Activated CD4-positive, alpha-beta T cell treated with anti-CD3 and anti-CD28 coated beads for 4 hours (primary cell): Measurements from ENCODE around the gene ITPR2.
A peak's percentile ranks its signal among the peaks of the same experiment; 100 is the strongest.
"Not testable (repeated sequence)": the region's sequence is repeated elsewhere in the genome, so short reads cannot be mapped to it uniquely, and the experiment has no call there.

Experiments
- DNase-seq, 2 donors: peaks; one replicate each; pipeline ENCODE4 v3.0.0-alpha.2; 2020

Gene ITPR2

GRCh38 chr12:26848156-26848825 lies 15.3 kb upstream of the ITPR2 start:
- no peak for DNase-seq

- no peak for DNase-seq
Observed at GRCh38 chr12:26847431-26847830, 14.4 kb upstream of the ITPR2 start.

- no peak for DNase-seq
Observed at GRCh38 chr12:26846416-26846815, 13.4 kb upstream of the ITPR2 start.

- DNase-seq: no peak
Observed at GRCh38 chr12:26845984-26846383, 13.0 kb upstream of the ITPR2 start.

- peak; percentile 11 to 13 for DNase-seq
Observed at GRCh38 chr12:26845057-26845666, 12.2 kb upstream of the ITPR2 start.

GRCh38 chr12:26843311-26843710 lies 10.3 kb upstream of the ITPR2 start:
- DNase-seq: no peak

GRCh38 chr12:26841085-26841484 lies 8.1 kb upstream of the ITPR2 start:
- no peak for DNase-seq

GRCh38 chr12:26839512-26839911 lies 6.5 kb upstream of the ITPR2 start:
- DNase-seq: no peak

GRCh38 chr12:26838888-26839416 lies 6.0 kb upstream of the ITPR2 start:
- no peak for DNase-seq

GRCh38 chr12:26836201-26836600 lies 3.2 kb upstream of the ITPR2 start:
- DNase-seq: no peak

GRCh38 chr12:26834503-26835060 lies 1.6 kb upstream of the ITPR2 start:
- DNase-seq: not testable (repeated sequence)

- DNase-seq: peak; percentile 29 to 37
Observed at GRCh38 chr12:26833743-26834490, 923 bp upstream of the ITPR2 start.

GRCh38 chr12:26831951-26832821 lies 808 bp downstream of the ITPR2 start:
- peak; percentile 56 to 57 for DNase-seq

- no peak for DNase-seq
Observed at GRCh38 chr12:26830783-26831551, 2.0 kb downstream of the ITPR2 start.

- DNase-seq: no peak
Observed at GRCh38 chr12:26830363-26830762, 2.6 kb downstream of the ITPR2 start.

GRCh38 chr12:26828280-26829073 lies 4.5 kb downstream of the ITPR2 start:
- DNase-seq: no peak

GRCh38 chr12:26826437-26826836 lies 6.6 kb downstream of the ITPR2 start:
- DNase-seq: no peak

- no peak for DNase-seq
Observed at GRCh38 chr12:26825459-26826016, 7.5 kb downstream of the ITPR2 start.

GRCh38 chr12:26823390-26823789 lies 9.6 kb downstream of the ITPR2 start:
- DNase-seq: no peak

- no peak for DNase-seq
Observed at GRCh38 chr12:26822026-26822425, 11.0 kb downstream of the ITPR2 start.
